Panc1 (cell line): Measurements from ENCODE around the gene NUMBL. TPM values are rescaled to one million over a fixed set of nuclear protein-coding genes. Genes with fewer than 3 reads are reported as not detected.

Source experiments
- ATAC-seq: fragments of 200-7000 bp; cut with Tn5 transposase; 2 replicates; pipeline ENCODE4 v1.9.1; 2020; ENCODE audit warnings: mild to moderate bottlenecking, moderate library complexity
- BruUV-seq: library from RNA; stranded (reverse); fragments of 400-500 nt; replicated peaks from 2 replicates; lab custom pipeline; 2021; lab: Mats Ljungman, UMichigan
- CTCF ChIA-PET: fragments of 300-600 bp; sonication (Branson Sonifier 250); formaldehyde crosslinking; loops from one replicate; lab custom pipeline; 2022; ENCODE audit warnings: antibody characterized with exemption; lab: Charles Lee
- POLR2A ChIA-PET: fragments of 300-600 bp; sonication (Branson Sonifier 250); formaldehyde crosslinking; loops from one replicate; lab custom pipeline; 2022; ENCODE audit warnings: antibody characterized with exemption; lab: Charles Lee
- DNase-seq: peaks from one replicate; pipeline ENCODE4 v3.0.0-alpha.2; 2010; ENCODE audit warnings: low read depth, low spot score
- H3K27ac ChIP-seq: 2 replicates; pipeline ENCODE4 v1.5.1; 2011; ENCODE audit warnings: mild to moderate bottlenecking, low read length, inconsistent platforms
- H3K27me3 ChIP-seq: fragments of 200-500 bp; sonication (Bioruptor generic); 2 replicates; pipeline ENCODE4 v1.6.0; 2014; ENCODE audit warnings: low read length, inconsistent platforms; ENCODE audit not compliant: control insufficient read depth, insufficient read depth
- H3K36me3 ChIP-seq: fragments of 200-500 bp; sonication (Bioruptor generic); 2 replicates; pipeline ENCODE4 v1.5.1; 2014; ENCODE audit warnings: inconsistent platforms, mild to moderate bottlenecking, low read length, moderate library complexity; ENCODE audit not compliant: control insufficient read depth, insufficient read depth
- H3K4me1 ChIP-seq: 2 replicates; pipeline ENCODE4 v1.5.1; 2011; ENCODE audit warnings: inconsistent platforms, mild to moderate bottlenecking, low read length, moderate library complexity; ENCODE audit not compliant: control insufficient read depth, insufficient read depth
- H3K4me3 ChIP-seq, 2 experiments: 2 replicates each; pipeline ENCODE4 v1.5.1; 2011 to 2012; ENCODE audit warnings: low read depth in 2 of 2, low read length in 2 of 2, mild to moderate bottlenecking in 2 of 2, inconsistent platforms in 1 of 2, moderate library complexity in 1 of 2
- H3K9me3 ChIP-seq: fragments of 200-500 bp; sonication (Bioruptor generic); 2 replicates; pipeline ENCODE4 v1.5.1; 2014; ENCODE audit warnings: low read depth, mild to moderate bottlenecking, inconsistent platforms, low read length, moderate library complexity; ENCODE audit not compliant: control insufficient read depth, insufficient read depth
- POLR2AphosphoS5 ChIP-seq: IDR thresholded peaks from 2 replicates; pipeline ENCODE4 v1.6.1; 2012; ENCODE audit warnings: mild to moderate bottlenecking, low read depth, low read length, moderate library complexity
- REST ChIP-seq, 2 experiments: IDR thresholded peaks; 2 replicates each; pipeline ENCODE4 v1.6.1; 2011 to 2012; ENCODE audit warnings: low read depth in 2 of 2, control low read depth in 1 of 2, low read length in 1 of 2, mild to moderate bottlenecking in 1 of 2, moderate library complexity in 1 of 2; ENCODE audit not compliant: insufficient read depth in 1 of 2
- SIN3A ChIP-seq: IDR thresholded peaks from 2 replicates; pipeline ENCODE4 v1.6.1; 2012; ENCODE audit warnings: low read depth, mild to moderate bottlenecking, low read length, moderate library complexity, borderline replicate concordance; ENCODE audit not compliant: insufficient read depth
- TCF7L2 ChIP-seq: IDR thresholded peaks from 2 replicates; pipeline ENCODE4 v1.6.1; 2011; ENCODE audit warnings: mild to moderate bottlenecking, low read depth, low read length, inconsistent platforms
- in situ Hi-C: cut with HindIII; loops from 2 replicates; pipeline ENCODE4 v1.10.0; 2016; ENCODE audit warnings: low sequenced_read_pairs, low pct_unique_long_range_greater_than_20kb
- intact Hi-C: fragments of 100-400 bp; cut with micrococcal nuclease; formaldehyde crosslinking; loops from one replicate; pipeline ENCODE4 v1.10.0; 2022; ENCODE audit not compliant: unreplicated experiment
- total RNA-seq: library from RNA; stranded (reverse); gene quantifications from one replicate; pipeline ENCODE4 v1.2.1, GENCODE V29; 2021; ENCODE audit not compliant: unreplicated experiment
- TF ChIP-seq, protein P1 (sequence below): fragments of 450-650 bp; IDR thresholded peaks from 2 replicates; pipeline ENCODE4 v1.5.1; 2017; ENCODE audit warnings: mild to moderate bottlenecking

The NUMBL gene
- total RNA-seq, 1 experiment from 2014 or later, result 27.6 TPM

DNA sequence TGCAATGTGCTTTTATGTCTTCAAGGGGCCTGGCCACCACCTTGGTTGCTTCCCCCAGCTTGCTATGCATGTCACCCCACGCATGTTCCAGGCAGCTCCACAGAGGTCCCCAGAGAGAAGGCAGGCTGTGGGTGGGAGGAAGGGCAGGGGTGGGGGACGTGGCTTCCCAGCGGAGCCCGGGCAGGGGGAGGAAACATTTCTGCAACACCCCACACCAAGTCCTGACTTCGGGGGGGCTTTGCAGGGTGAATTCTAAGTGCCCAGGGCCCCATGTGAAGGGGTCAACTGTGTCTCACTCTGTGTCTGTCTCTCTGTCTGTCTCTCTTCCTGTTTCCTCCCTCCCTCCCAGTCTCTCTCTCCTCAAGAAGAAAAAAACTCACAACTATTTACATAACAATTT is 49.7 kb downstream of the NUMBL start:
- no peaks in the 10 kb centered on the region for H3K36me3 ChIP-seq
- intact Hi-C loops (no loop called here), in situ Hi-C loops (no loop called here)
- DNase-seq (no peak), ATAC-seq (no peak)
- TF ChIP-seq, protein P1, sequence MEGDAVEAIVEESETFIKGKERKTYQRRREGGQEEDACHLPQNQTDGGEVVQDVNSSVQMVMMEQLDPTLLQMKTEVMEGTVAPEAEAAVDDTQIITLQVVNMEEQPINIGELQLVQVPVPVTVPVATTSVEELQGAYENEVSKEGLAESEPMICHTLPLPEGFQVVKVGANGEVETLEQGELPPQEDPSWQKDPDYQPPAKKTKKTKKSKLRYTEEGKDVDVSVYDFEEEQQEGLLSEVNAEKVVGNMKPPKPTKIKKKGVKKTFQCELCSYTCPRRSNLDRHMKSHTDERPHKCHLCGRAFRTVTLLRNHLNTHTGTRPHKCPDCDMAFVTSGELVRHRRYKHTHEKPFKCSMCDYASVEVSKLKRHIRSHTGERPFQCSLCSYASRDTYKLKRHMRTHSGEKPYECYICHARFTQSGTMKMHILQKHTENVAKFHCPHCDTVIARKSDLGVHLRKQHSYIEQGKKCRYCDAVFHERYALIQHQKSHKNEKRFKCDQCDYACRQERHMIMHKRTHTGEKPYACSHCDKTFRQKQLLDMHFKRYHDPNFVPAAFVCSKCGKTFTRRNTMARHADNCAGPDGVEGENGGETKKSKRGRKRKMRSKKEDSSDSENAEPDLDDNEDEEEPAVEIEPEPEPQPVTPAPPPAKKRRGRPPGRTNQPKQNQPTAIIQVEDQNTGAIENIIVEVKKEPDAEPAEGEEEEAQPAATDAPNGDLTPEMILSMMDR, result no peak
- TF ChIP-seq REST (IDR thresholded peaks at IDR 0.05; ENCODE audit: insufficient read depth in 1 of 2, low read depth in 2 of 2, low read length in 1 of 2) (no peak), POLR2AphosphoS5 (no peak), TCF7L2 (no peak), SIN3A (no peak)
- ChIA-PET POLR2A (no interaction called here), CTCF (interaction anchor here (0.6 kb wide), 1 partner anchor 479 kb away, joined by 4 read pairs; no protein-coding TSS in a partner anchor)
- BruUV-seq, result no TSS peak
- no peak overlapping the region for H3K27ac ChIP-seq
- no peaks in the 10 kb centered on the region for H3K9me3 ChIP-seq
- peaks cover 7% of the 10 kb centered on the region; the same call in 1 of the 2 replicates for H3K4me1 ChIP-seq
- H3K4me3 ChIP-seq, result no peak overlapping the region
- H3K27me3 ChIP-seq, result no peaks in the 10 kb centered on the region

DNA sequence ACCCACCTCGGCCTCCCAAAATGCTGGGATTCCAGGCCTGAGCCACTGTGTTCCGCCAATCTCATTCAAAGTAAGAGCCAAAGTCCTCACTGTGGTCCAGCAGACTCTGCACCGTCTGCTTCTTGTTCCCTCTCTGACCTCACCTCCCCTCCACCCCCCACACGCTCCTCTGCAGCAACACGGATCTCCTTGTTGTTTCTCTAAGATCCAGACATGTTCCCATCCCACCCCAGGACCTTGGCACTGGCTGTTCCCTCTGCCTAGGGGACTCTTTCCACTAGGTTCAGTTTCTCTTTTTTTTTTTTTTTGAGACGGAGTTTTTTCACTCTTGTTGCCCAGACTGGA is 50.8 kb downstream of the NUMBL start:
- Histone ChIP-seq H3K4me1 (peaks cover 4% of the 10 kb centered on the region; the same call in 1 of the 2 replicates), H3K27me3 (no peaks in the 10 kb centered on the region), H3K4me3 (no peak overlapping the region), H3K27ac (no peak overlapping the region), H3K9me3 (no peaks in the 10 kb centered on the region), H3K36me3 (no peaks in the 10 kb centered on the region)
- intact Hi-C loops (no loop called here), in situ Hi-C loops (no loop called here)
- DNase-seq (no peak), ATAC-seq (no peak)
- no TSS peak for BruUV-seq
- POLR2A ChIA-PET, result no interaction called here
- CTCF ChIA-PET, result no interaction called here
- TF ChIP-seq TCF7L2 (no peak), POLR2AphosphoS5 (no peak), SIN3A (no peak), REST (IDR thresholded peaks at IDR 0.05; ENCODE audit: insufficient read depth in 1 of 2, low read depth in 2 of 2, low read length in 1 of 2) (no peak)
- TF ChIP-seq, protein P1, result no peak
